Measurements from ENCODE around the gene TK1. TPM values are rescaled to one million over a fixed set of nuclear protein-coding genes. Genes with fewer than 3 reads are reported as not detected.
"Not testable (repeated sequence)": the region's sequence is repeated elsewhere in the genome, so short reads cannot be mapped to it uniquely, and the experiment has no call there.

The TK1 gene
- total RNA-seq, 1 experiment from 2014 or later: 72.5 TPM

GRCh38 chr17:78173097-78173715 lies 13.6 kb downstream of the TK1 start:
- POLR2A ChIA-PET: no interaction called here
- Mint-ChIP-seq H3K4me1 (peaks cover 52% of the 10 kb centered on the region), H3K27ac (peak overlapping the region; percentile 84), H3K4me3 (no peak overlapping the region), H3K27me3 (ENCODE audit: low read depth) (no peaks in the 10 kb centered on the region), H3K9me3 (no peaks in the 10 kb centered on the region), H3K36me3 (peaks cover 30% of the 10 kb centered on the region)
- TF ChIP-seq ZNF281 (CRISPR knock-in tag; IDR thresholded peaks at IDR 0.05) (no peak), ZNF671 (CRISPR knock-in tag; IDR thresholded peaks at IDR 0.05) (no peak), ZNF263 (CRISPR knock-in tag; IDR thresholded peaks at IDR 0.05; ENCODE audit: low read depth) (no peak), RORB (CRISPR knock-in tag; IDR thresholded peaks at IDR 0.05) (no peak), RELA (CRISPR knock-in tag; IDR thresholded peaks at IDR 0.05; ENCODE audit: borderline replicate concordance) (no peak), ARID4B (CRISPR knock-in tag; IDR thresholded peaks at IDR 0.05; ENCODE audit: borderline replicate concordance) (no peak), NR3C1 (CRISPR knock-in tag; conservative IDR thresholded peaks at IDR 0.05; ENCODE audit: low read depth) (no peak), NFATC4 (CRISPR knock-in tag; IDR thresholded peaks at IDR 0.05) (no peak), ESRRA (CRISPR knock-in tag; IDR thresholded peaks at IDR 0.05; ENCODE audit: borderline replicate concordance) (no peak), ZNF219 (CRISPR knock-in tag; IDR thresholded peaks at IDR 0.05; ENCODE audit: borderline replicate concordance) (no peak)
- CTCF ChIA-PET: interaction anchor here (5.1 to 6.4 kb wide), 2 partner anchors 35 to 88 kb away, joined by 30 to 82 read pairs; no protein-coding TSS in a partner anchor
- no peak for ATAC-seq
- no peak for DNase-seq (ENCODE audit: low spot score)

GRCh38 chr17:78172249-78173051 lies 14.4 kb downstream of the TK1 start:
- Mint-ChIP-seq H3K36me3 (peaks cover 25% of the 10 kb centered on the region), H3K4me1 (peaks cover 52% of the 10 kb centered on the region), H3K27me3 (ENCODE audit: low read depth) (no peaks in the 10 kb centered on the region), H3K4me3 (no peak overlapping the region; the same call in 1 of the 2 replicates), H3K9me3 (no peaks in the 10 kb centered on the region), H3K27ac (peak overlapping the region; percentile 84)
- peak; percentile 4 for ATAC-seq
- TF ChIP-seq AR (CRISPR knock-in tag; IDR thresholded peaks at IDR 0.05) (0 out of 2 replicates have a peak, but pooled peaks have one; percentile 8), PRRX2 (CRISPR knock-in tag; IDR thresholded peaks at IDR 0.05) (0 out of 2 replicates have a peak, but pooled peaks have one; percentile 54), SP1 (CRISPR knock-in tag; conservative IDR thresholded peaks at IDR 0.05) (peak; percentile 49; the same call in 1 of the 2 replicates), CREB1 (CRISPR knock-in tag; IDR thresholded peaks at IDR 0.05) (no peak), ZMAT4 (CRISPR knock-in tag; IDR thresholded peaks at IDR 0.05) (no peak), MXD4 (CRISPR knock-in tag; IDR thresholded peaks at IDR 0.05; ENCODE audit: borderline replicate concordance) (no peak), ETV6 (CRISPR knock-in tag; IDR thresholded peaks at IDR 0.05) (0 out of 2 replicates have a peak, but pooled peaks have one; percentile 31)
- ChIA-PET CTCF (interaction anchor here (1.2 to 6.4 kb wide), 3 partner anchors 15 to 88 kb away, joined by 3 to 82 read pairs (median 27); partner anchors contain the start of genes AFMID and TK1), POLR2A (interaction anchor here (1.4 kb wide), 1 partner anchor 33 kb away, joined by 4 read pairs; no protein-coding TSS in a partner anchor)
- peak; percentile 27 for DNase-seq (ENCODE audit: low spot score)

- not testable (repeated sequence) for H3K4me3 Mint-ChIP-seq; ATAC-seq; H3K27me3 Mint-ChIP-seq (ENCODE audit: low read depth); H3K9me3 Mint-ChIP-seq; DNase-seq (ENCODE audit: low spot score)
- CTCF ChIA-PET: interaction anchor here (0.6 to 6.4 kb wide), 4 partner anchors 15 to 87 kb away, joined by 3 to 82 read pairs (median 15); partner anchors contain the start of genes AFMID and TK1
- POLR2A ChIA-PET: interaction anchor here (0.6 to 1.4 kb wide), 2 partner anchors 11 to 32 kb away, joined by 4 to 7 read pairs; no protein-coding TSS in a partner anchor
- peaks cover 25% of the 10 kb centered on the region for H3K36me3 Mint-ChIP-seq
- peak overlapping the region; percentile 84; the same call in 1 of the 2 replicates for H3K27ac Mint-ChIP-seq
- H3K4me1 Mint-ChIP-seq: peaks cover 52% of the 10 kb centered on the region
These were observed 15.1 kb downstream of the TK1 start for GRCh38 chr17:78171591-78172248.

Measured in WTC11 (cell line).